ENCODE data around the gene SERPINH1. TPM values are rescaled to one million over a fixed set of nuclear protein-coding genes. Genes with fewer than 3 reads are reported as not detected.

Gene SERPINH1
- total RNA-seq, 1 experiment from 2014 or later: 117 TPM

DNA sequence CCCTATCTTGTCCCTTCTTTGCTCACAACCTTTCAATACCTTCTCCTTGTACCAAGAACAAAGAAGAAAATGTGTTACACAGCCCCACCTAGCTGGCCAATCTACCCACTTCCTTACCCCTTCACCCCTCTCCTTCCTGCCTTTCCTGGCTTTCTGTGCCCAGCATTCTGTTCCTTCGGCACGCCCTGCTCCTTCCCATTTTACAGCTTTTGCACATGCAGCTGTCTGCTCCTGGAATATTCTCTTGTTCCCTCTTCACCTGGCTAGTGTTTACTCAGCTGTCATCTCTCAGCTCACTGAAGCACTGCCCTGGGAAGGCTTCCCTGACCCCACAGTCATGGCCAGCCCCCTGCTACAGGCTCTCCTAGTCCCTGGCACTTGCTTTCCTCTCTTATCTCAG, 30.7 kb downstream of the SERPINH1 start:
- Histone ChIP-seq H3K36me3 (ENCODE audit: low read depth, low read length) (no peaks in the 10 kb centered on the region), H3K9me3 (ENCODE audit: low read length) (no peaks in the 10 kb centered on the region), H3F3A (ENCODE audit: low read length, unreplicated experiment) (no peaks in the 10 kb centered on the region), H2AFZ (ENCODE audit: low read length) (no peak overlapping the region), H3K4me1 (ENCODE audit: insufficient read depth, low read length) (peaks cover 5% of the 10 kb centered on the region; the same call in 1 of the 2 replicates), H3K9me2 (replicated peaks; ENCODE audit: low read length) (no peaks in the 10 kb centered on the region), H3K9ac (ENCODE audit: low read length) (no peak overlapping the region), H3K79me2 (ENCODE audit: low read length) (no peaks in the 10 kb centered on the region), H3K4me3 (ENCODE audit: low read length) (no peak overlapping the region), H4K20me1 (ENCODE audit: low read length) (no peaks in the 10 kb centered on the region), H3K27me3 (ENCODE audit: low read length) (no peaks in the 10 kb centered on the region), H3K27ac (ENCODE audit: low read length) (no peak overlapping the region), H3K4me2 (ENCODE audit: low read length) (no peak overlapping the region)
- ChIA-PET POLR2A (ENCODE audit: unreplicated experiment) (no interaction called here), CTCF (no interaction called here)
- peak; percentile 54 for ATAC-seq
- no peak for TF ChIP-seq EZH2phosphoT487 (IDR thresholded peaks at IDR 0.05; ENCODE audit: borderline replicate concordance, low read length)
- TF ChIP-seq, protein P1, sequence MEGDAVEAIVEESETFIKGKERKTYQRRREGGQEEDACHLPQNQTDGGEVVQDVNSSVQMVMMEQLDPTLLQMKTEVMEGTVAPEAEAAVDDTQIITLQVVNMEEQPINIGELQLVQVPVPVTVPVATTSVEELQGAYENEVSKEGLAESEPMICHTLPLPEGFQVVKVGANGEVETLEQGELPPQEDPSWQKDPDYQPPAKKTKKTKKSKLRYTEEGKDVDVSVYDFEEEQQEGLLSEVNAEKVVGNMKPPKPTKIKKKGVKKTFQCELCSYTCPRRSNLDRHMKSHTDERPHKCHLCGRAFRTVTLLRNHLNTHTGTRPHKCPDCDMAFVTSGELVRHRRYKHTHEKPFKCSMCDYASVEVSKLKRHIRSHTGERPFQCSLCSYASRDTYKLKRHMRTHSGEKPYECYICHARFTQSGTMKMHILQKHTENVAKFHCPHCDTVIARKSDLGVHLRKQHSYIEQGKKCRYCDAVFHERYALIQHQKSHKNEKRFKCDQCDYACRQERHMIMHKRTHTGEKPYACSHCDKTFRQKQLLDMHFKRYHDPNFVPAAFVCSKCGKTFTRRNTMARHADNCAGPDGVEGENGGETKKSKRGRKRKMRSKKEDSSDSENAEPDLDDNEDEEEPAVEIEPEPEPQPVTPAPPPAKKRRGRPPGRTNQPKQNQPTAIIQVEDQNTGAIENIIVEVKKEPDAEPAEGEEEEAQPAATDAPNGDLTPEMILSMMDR (conservative IDR thresholded peaks at IDR 0.05; ENCODE audit: low read depth, low read length): 0 out of 2 replicates have a peak, but pooled peaks have one; percentile 14
- no peak for TF ChIP-seq EZH2 (IDR thresholded peaks at IDR 0.05; ENCODE audit: low read length, unreplicated experiment)
- intact Hi-C loops (cut with micrococcal nuclease): no loop called here
- DNase-seq: no peak
- no TSS peak for BruUV-seq (replicated peaks)

- Histone ChIP-seq H3K4me2 (ENCODE audit: low read length) (no peak overlapping the region), H3K4me3 (ENCODE audit: low read length) (no peak overlapping the region), H3K79me2 (ENCODE audit: low read length) (no peaks in the 10 kb centered on the region), H3F3A (ENCODE audit: low read length, unreplicated experiment) (no peaks in the 10 kb centered on the region), H3K4me1 (ENCODE audit: insufficient read depth, low read length) (peaks cover 5% of the 10 kb centered on the region; the same call in 1 of the 2 replicates), H3K9me2 (replicated peaks; ENCODE audit: low read length) (no peaks in the 10 kb centered on the region), H3K9ac (ENCODE audit: low read length) (no peak overlapping the region), H3K27ac (ENCODE audit: low read length) (no peak overlapping the region), H3K36me3 (ENCODE audit: low read depth, low read length) (no peaks in the 10 kb centered on the region), H2AFZ (ENCODE audit: low read length) (no peak overlapping the region), H3K27me3 (ENCODE audit: low read length) (no peaks in the 10 kb centered on the region), H4K20me1 (ENCODE audit: low read length) (no peaks in the 10 kb centered on the region), H3K9me3 (ENCODE audit: low read length) (no peaks in the 10 kb centered on the region)
- ATAC-seq (no peak), DNase-seq (no peak)
- TF ChIP-seq, protein P1 (conservative IDR thresholded peaks at IDR 0.05; ENCODE audit: low read depth, low read length): no peak
- TF ChIP-seq EZH2 (IDR thresholded peaks at IDR 0.05; ENCODE audit: low read length, unreplicated experiment) (no peak), EZH2phosphoT487 (IDR thresholded peaks at IDR 0.05; ENCODE audit: borderline replicate concordance, low read length) (no peak)
- ChIA-PET CTCF (no interaction called here), POLR2A (ENCODE audit: unreplicated experiment) (no interaction called here)
- no TSS peak for BruUV-seq (replicated peaks)
- intact Hi-C loops (cut with micrococcal nuclease): no loop called here
Observed at GRCh38 chr11:75593286-75593915, 31.3 kb downstream of the SERPINH1 start.

DNA sequence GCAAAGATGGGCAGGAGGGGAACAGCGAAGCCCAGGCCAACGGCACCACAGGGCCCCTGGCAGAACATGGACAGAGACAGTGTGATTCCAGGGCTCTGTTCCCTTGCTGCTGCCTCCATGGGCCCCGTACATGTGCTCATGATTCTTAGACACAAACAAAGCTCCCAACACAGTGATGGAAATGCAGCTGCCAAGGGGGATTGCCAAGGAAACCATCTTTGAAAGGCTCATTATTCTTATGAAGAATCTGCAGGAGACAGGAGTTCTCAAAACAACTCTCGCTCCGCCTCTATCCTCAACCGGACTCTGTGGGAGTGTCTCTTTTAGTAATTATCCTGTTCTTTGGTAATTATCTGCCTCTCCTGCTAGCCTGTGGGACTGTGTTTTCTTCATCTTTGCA, 32.2 kb downstream of the SERPINH1 start:
- Histone ChIP-seq H3K4me3 (ENCODE audit: low read length) (no peak overlapping the region), H3K27ac (ENCODE audit: low read length) (no peak overlapping the region), H3K9me2 (replicated peaks; ENCODE audit: low read length) (no peaks in the 10 kb centered on the region), H3K4me2 (ENCODE audit: low read length) (no peak overlapping the region), H4K20me1 (ENCODE audit: low read length) (no peaks in the 10 kb centered on the region), H3F3A (ENCODE audit: low read length, unreplicated experiment) (no peaks in the 10 kb centered on the region), H3K9me3 (ENCODE audit: low read length) (no peaks in the 10 kb centered on the region), H3K79me2 (ENCODE audit: low read length) (no peaks in the 10 kb centered on the region), H3K9ac (ENCODE audit: low read length) (no peak overlapping the region), H2AFZ (ENCODE audit: low read length) (no peak overlapping the region), H3K27me3 (ENCODE audit: low read length) (no peaks in the 10 kb centered on the region), H3K4me1 (ENCODE audit: insufficient read depth, low read length) (peaks cover 5% of the 10 kb centered on the region; the same call in 1 of the 2 replicates), H3K36me3 (ENCODE audit: low read depth, low read length) (no peaks in the 10 kb centered on the region)
- BruUV-seq (replicated peaks): no TSS peak
- ChIA-PET CTCF (no interaction called here), POLR2A (ENCODE audit: unreplicated experiment) (no interaction called here)
- intact Hi-C loops (cut with micrococcal nuclease): no loop called here
- TF ChIP-seq, protein P1 (conservative IDR thresholded peaks at IDR 0.05; ENCODE audit: low read depth, low read length): no peak
- no peak for TF ChIP-seq EZH2 (IDR thresholded peaks at IDR 0.05; ENCODE audit: low read length, unreplicated experiment)
- TF ChIP-seq EZH2phosphoT487 (IDR thresholded peaks at IDR 0.05; ENCODE audit: borderline replicate concordance, low read length): no peak
- ATAC-seq (no peak), DNase-seq (no peak)
